ENCODE data around the gene SCARF1.

Gene SCARF1

GRCh38 chr17:1628856-1629503 is 16.6 kb downstream of the SCARF1 start:
- DNase-seq (ENCODE audit: low spot score), result peak; percentile 99

- peak; percentile 93 for DNase-seq (ENCODE audit: low spot score)
Observed at GRCh38 chr17:1627982-1628855, 17.3 kb downstream of the SCARF1 start, which contains the start of gene SLC43A2. Gene SLC43A2 (minus strand): TSS chr17:1628834. CDS start chr17:1627874, 960 bp downstream.

- DNase-seq (ENCODE audit: low spot score), result no peak
Observed at GRCh38 chr17:1627182-1627981, 18.1 kb downstream of the SCARF1 start.

GRCh38 chr17:1626333-1626732 is 19.2 kb downstream of the SCARF1 start:
- DNase-seq (ENCODE audit: low spot score), result no peak

- no peak for DNase-seq (ENCODE audit: low spot score)
Observed at GRCh38 chr17:1625581-1625980, 20.0 kb downstream of the SCARF1 start.

GRCh38 chr17:1625053-1625452 is 20.5 kb downstream of the SCARF1 start:
- no peak for DNase-seq (ENCODE audit: low spot score)

- DNase-seq (ENCODE audit: low spot score), result no peak
Observed at GRCh38 chr17:1624650-1625049, 20.9 kb downstream of the SCARF1 start.

- no peak for DNase-seq (ENCODE audit: low spot score)
Observed at GRCh38 chr17:1623057-1623630, 22.4 kb downstream of the SCARF1 start.

- no peak for DNase-seq (ENCODE audit: low spot score)
Observed at GRCh38 chr17:1621273-1621954, 24.1 kb downstream of the SCARF1 start.

GRCh38 chr17:1620486-1620885 is 25.0 kb downstream of the SCARF1 start:
- DNase-seq (ENCODE audit: low spot score), result no peak

GRCh38 chr17:1617620-1618174 is 27.8 kb downstream of the SCARF1 start:
- DNase-seq (ENCODE audit: low spot score), result peak; percentile 78

GRCh38 chr17:1616101-1616500 is 29.4 kb downstream of the SCARF1 start:
- no peak for DNase-seq (ENCODE audit: low spot score)

- DNase-seq (ENCODE audit: low spot score), result no peak
Observed at GRCh38 chr17:1612400-1612799, 33.1 kb downstream of the SCARF1 start.

- DNase-seq (ENCODE audit: low spot score), result no peak
Observed at GRCh38 chr17:1611715-1612114, 33.8 kb downstream of the SCARF1 start.

- DNase-seq (ENCODE audit: low spot score), result no peak
Observed at GRCh38 chr17:1608676-1609075, 36.9 kb downstream of the SCARF1 start.

- DNase-seq (ENCODE audit: low spot score), result no peak
Observed at GRCh38 chr17:1607971-1608320, 37.6 kb downstream of the SCARF1 start.

- no peak for DNase-seq (ENCODE audit: low spot score)
Observed at GRCh38 chr17:1606352-1606985, 39.1 kb downstream of the SCARF1 start.

GRCh38 chr17:1605681-1606351 is 39.7 kb downstream of the SCARF1 start:
- DNase-seq (ENCODE audit: low spot score), result no peak

GRCh38 chr17:1604831-1605528 is 40.6 kb downstream of the SCARF1 start:
- DNase-seq (ENCODE audit: low spot score), result no peak

GRCh38 chr17:1601571-1601970 is 44.0 kb downstream of the SCARF1 start:
- no peak for DNase-seq (ENCODE audit: low spot score)
